GM12801 (cell line): ENCODE data around the gene FOSB.

Source experiments
- CTCF ChIP-seq: IDR thresholded peaks from one replicate; pipeline ENCODE4 v1.5.1; 2011; ENCODE audit warnings: control low read depth; ENCODE audit not compliant: insufficient read length; ENCODE audit errors: extremely low read depth

FOSB gene

GRCh38 chr19:45518469-45518826 is 50.7 kb downstream of the FOSB start:
- TF ChIP-seq CTCF = no peak

GRCh38 chr19:45522010-45522941 is 54.5 kb downstream of the FOSB start:
- no peak for TF ChIP-seq CTCF

- TF ChIP-seq CTCF = peak; percentile 31
Measured at GRCh38 chr19:45523642-45524256, 56.0 kb downstream of the FOSB start.

- no peak for TF ChIP-seq CTCF
Measured at GRCh38 chr19:45524575-45525129, 56.9 kb downstream of the FOSB start.
